ENCODE measurements around the gene CEP250.

- TF ChIP-seq CTCF (IDR thresholded peaks at IDR 0.05), result no peak
- no peak for TF ChIP-seq EZH2 (IDR thresholded peaks at IDR 0.05)
Observed at GRCh38 chr20:35472209-35472608, 16.8 kb downstream of the CEP250 start.

Measured in neural progenitor cell (in vitro differentiated cells).